Endothelial cell (in vitro differentiated cells): ENCODE measurements around the gene VPS4A. TPM values are rescaled to one million over a fixed set of nuclear protein-coding genes. Genes with fewer than 3 reads are reported as not detected.

ENCODE experiments used
- DNase-seq: peaks from one replicate; pipeline ENCODE4 v3.0.0; 2021; ENCODE audit warnings: low spot score
- H3K27ac Mint-ChIP-seq: one replicate; pipeline ENCODE4 v1.8.0; 2021; ENCODE audit warnings: mixed read lengths, inconsistent platforms; ENCODE audit not compliant: unreplicated experiment
- H3K27me3 Mint-ChIP-seq: one replicate; pipeline ENCODE4 v1.8.0; 2021; ENCODE audit warnings: mild to moderate bottlenecking, moderate library complexity, mixed read lengths, inconsistent platforms; ENCODE audit not compliant: unreplicated experiment
- H3K36me3 Mint-ChIP-seq: one replicate; pipeline ENCODE4 v1.8.0; 2021; ENCODE audit warnings: mild to moderate bottlenecking, low read depth, mixed read lengths, inconsistent platforms; ENCODE audit not compliant: unreplicated experiment
- H3K4me1 Mint-ChIP-seq: one replicate; pipeline ENCODE4 v1.8.0; 2021; ENCODE audit warnings: mild to moderate bottlenecking, mixed read lengths, inconsistent platforms; ENCODE audit not compliant: unreplicated experiment
- H3K4me3 Mint-ChIP-seq: one replicate; pipeline ENCODE4 v1.8.0; 2021; ENCODE audit warnings: mild to moderate bottlenecking, mixed read lengths, inconsistent platforms; ENCODE audit not compliant: unreplicated experiment
- H3K9me3 Mint-ChIP-seq: one replicate; pipeline ENCODE4 v1.8.0; 2021; ENCODE audit warnings: mixed read lengths, inconsistent platforms; ENCODE audit not compliant: unreplicated experiment
- CTCF ChIP-seq: fragments of 200-600 bp; sonication (generic); IDR thresholded peaks from one replicate; pipeline ENCODE4 v1.5.0; 2021; ENCODE audit warnings: antibody characterized with exemption; ENCODE audit not compliant: unreplicated experiment
- long read RNA-seq: library from polyadenylated mRNA; unstranded; transcript quantifications from one replicate; pipeline ENCODE4 v2.0.0, GENCODE V29; 2020; ENCODE audit not compliant: unreplicated experiment
- total RNA-seq: library from RNA; stranded (reverse); fragmentation: NEBNext Ultra II Directional; extraction: Animal tissue kit (Norgen Biotek cat#: 25700); gene quantifications from one replicate; pipeline ENCODE4 v1.2.1, GENCODE V29; 2021; ENCODE audit not compliant: unreplicated experiment

The VPS4A gene
- total RNA-seq: 36.3 TPM
- long read RNA-seq, full-length matches to known transcripts: 92 of 105 reads
- long read RNA-seq, partial matches to known transcripts: 1 of 105 reads
- long read RNA-seq, other reads (novel, unspliced or antisense): 12 of 105 reads

- Mint-ChIP-seq H3K36me3 (peaks cover 18% of the 10 kb centered on the region), H3K27me3 (peaks cover 11% of the 10 kb centered on the region), H3K9me3 (no peaks in the 10 kb centered on the region), H3K27ac (peak within 1 kb of the TSS; percentile 98), H3K4me1 (peaks cover 19% of the 10 kb centered on the region), H3K4me3 (peak within 1 kb of the TSS; percentile 100)
- peak; percentile 100 for DNase-seq
- TF ChIP-seq CTCF: peak; percentile 92
These were observed at the start of gene VPS4A for GRCh38 chr16:69310653-69311532. Gene VPS4A, plus strand, starts transcription at chr16:69311350. Its CDS starts 162 bp downstream, at chr16:69311512.

GRCh38 chr16:69266334-69267063, 44.7 kb upstream of the VPS4A start:
- H3K9me3 Mint-ChIP-seq: no peaks in the 10 kb centered on the region
- H3K4me3 Mint-ChIP-seq: no peak overlapping the region
- no peaks in the 10 kb centered on the region for H3K27me3 Mint-ChIP-seq

GRCh38 chr16:69267633-69268032, 43.5 kb upstream of the VPS4A start:
- Mint-ChIP-seq H3K27ac (peak overlapping the region; percentile 62), H3K27me3 (no peaks in the 10 kb centered on the region), H3K4me3 (no peak overlapping the region), H3K36me3 (peaks cover 13% of the 10 kb centered on the region), H3K4me1 (no peaks in the 10 kb centered on the region), H3K9me3 (no peaks in the 10 kb centered on the region)
- no peak for TF ChIP-seq CTCF
- no peak for DNase-seq

More at GRCh38 chr16:69266334-69267063, 44.7 kb upstream of the VPS4A start:
- Mint-ChIP-seq H3K27ac (no peak overlapping the region), H3K4me1 (no peaks in the 10 kb centered on the region), H3K36me3 (peaks cover 9% of the 10 kb centered on the region)
- no peak for TF ChIP-seq CTCF
- no peak for DNase-seq

GRCh38 chr16:69270395-69270794, 40.8 kb upstream of the VPS4A start:
- Mint-ChIP-seq H3K9me3 (peaks cover 3% of the 10 kb centered on the region), H3K4me1 (peaks cover 1% of the 10 kb centered on the region), H3K27ac (no peak overlapping the region), H3K36me3 (peaks cover 8% of the 10 kb centered on the region), H3K4me3 (no peak overlapping the region), H3K27me3 (no peaks in the 10 kb centered on the region)
- DNase-seq: no peak
- no peak for TF ChIP-seq CTCF
